SJSA1 (cell line): ENCODE results near the gene THRB. TPM values are rescaled to one million over a fixed set of nuclear protein-coding genes. Genes with fewer than 3 reads are reported as not detected.

Experiments
- DNase-seq, 2 experiments: peaks; one replicate each; pipeline ENCODE4 v3.0.0-alpha.2; 2015 to 2020; ENCODE audit warnings: low spot score in 2 of 2, low read depth in 1 of 2
- H3K27ac ChIP-seq: fragments of 250-450 bp; sonication (Bioruptor Pico); 2 replicates; pipeline ENCODE4 v1.5.1; 2020; ENCODE audit warnings: mild to moderate bottlenecking, moderate library complexity
- H3K27me3 ChIP-seq: fragments of 250-450 bp; sonication (Bioruptor Pico); replicated peaks from 2 replicates; pipeline ENCODE4 v1.5.1; 2020; ENCODE audit warnings: mild to moderate bottlenecking, moderate library complexity
- H3K36me3 ChIP-seq: fragments of 250-450 bp; sonication (Bioruptor Pico); 2 replicates; pipeline ENCODE4 v1.5.1; 2020; ENCODE audit warnings: mild to moderate bottlenecking
- H3K4me1 ChIP-seq: fragments of 250-450 bp; sonication (Bioruptor Pico); replicated peaks from 2 replicates; pipeline ENCODE4 v1.6.1; 2021; ENCODE audit warnings: mild to moderate bottlenecking
- H3K4me3 ChIP-seq: fragments of 250-450 bp; sonication (Bioruptor Pico); 2 replicates; pipeline ENCODE4 v1.5.1; 2020; ENCODE audit warnings: mild to moderate bottlenecking
- H3K9me3 ChIP-seq: fragments of 250-450 bp; sonication (Bioruptor Pico); replicated peaks from 2 replicates; pipeline ENCODE4 v1.5.1; 2020; ENCODE audit warnings: mild to moderate bottlenecking
- total RNA-seq: library from RNA; depleted of rRNA; stranded (reverse); fragments of >200 nt; shearing (Covaris generic); gene quantifications from 2 replicates; pipeline ENCODE4 v1.2.3, GENCODE V29; 2014

THRB gene
- total RNA-seq, 1 experiment from 2014 or later, result 3.2 TPM

- no peaks in the 10 kb centered on the region for H3K36me3 ChIP-seq
- H3K27ac ChIP-seq, result no peak overlapping the region
- DNase-seq, result no peak
- no peaks in the 10 kb centered on the region for H3K27me3 ChIP-seq
- H3K4me3 ChIP-seq, result no peak overlapping the region
- peaks cover 4% of the 10 kb centered on the region; the same call in 1 of the 2 replicates for H3K4me1 ChIP-seq
- H3K9me3 ChIP-seq, result no peaks in the 10 kb centered on the region
Measured at GRCh38 chr3:24135280-24135679, 359.4 kb downstream of the THRB start.

- H3K27me3 ChIP-seq, result no peaks in the 10 kb centered on the region
Measured at GRCh38 chr3:24133942-24134341, 360.7 kb downstream of the THRB start.

DNA sequence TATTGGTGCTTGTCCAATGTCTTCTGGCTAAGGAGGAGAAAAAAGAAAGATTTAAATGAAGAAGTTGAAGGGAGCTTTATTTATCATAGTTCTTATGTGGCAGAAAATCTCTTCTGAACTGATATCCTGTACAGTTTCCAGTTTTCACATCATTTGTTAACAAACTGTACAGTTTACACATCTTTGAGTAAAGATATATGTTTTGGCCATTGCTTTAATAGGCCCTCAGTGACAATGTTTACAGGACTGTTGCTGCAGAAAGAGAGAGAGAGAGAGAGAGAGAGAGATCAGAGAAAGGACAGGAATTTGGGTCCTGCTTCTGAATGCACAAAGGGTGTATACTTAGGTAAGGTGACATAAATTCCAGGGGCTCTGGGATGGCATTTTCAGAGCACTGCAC is 361.2 kb downstream of the THRB start:
- H3K4me1 ChIP-seq, result peaks cover 4% of the 10 kb centered on the region; the same call in 1 of the 2 replicates
- H3K27me3 ChIP-seq, result no peaks in the 10 kb centered on the region

More at GRCh38 chr3:24133942-24134341, 360.7 kb downstream of the THRB start:
- H3K36me3 ChIP-seq, result no peaks in the 10 kb centered on the region
- no peaks in the 10 kb centered on the region for H3K9me3 ChIP-seq
- H3K27ac ChIP-seq, result no peak overlapping the region
- H3K4me1 ChIP-seq, result peaks cover 4% of the 10 kb centered on the region; the same call in 1 of the 2 replicates
- no peak for DNase-seq
- H3K4me3 ChIP-seq, result no peak overlapping the region

DNA sequence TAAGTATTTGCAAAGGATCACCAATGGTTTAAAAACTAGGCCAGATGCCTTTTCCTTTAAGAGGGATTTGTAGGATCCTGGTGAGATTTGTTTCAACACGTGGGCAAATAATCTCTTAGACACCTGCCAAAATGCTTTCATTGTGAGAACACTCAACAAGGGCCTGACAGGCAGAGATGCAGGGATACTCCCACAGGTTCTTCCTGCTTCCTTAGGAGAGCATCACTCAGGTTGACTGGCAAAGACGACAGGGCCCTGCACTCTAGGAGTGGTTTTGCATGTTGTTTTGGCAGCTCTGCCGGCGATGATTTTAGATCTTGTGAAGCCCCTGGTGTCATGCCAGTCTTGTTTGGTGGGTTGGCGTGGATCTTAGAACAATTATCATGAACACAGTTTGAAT is 365.1 kb downstream of the THRB start:
- H3K9me3 ChIP-seq, result no peaks in the 10 kb centered on the region
- no peak overlapping the region for H3K4me3 ChIP-seq
- H3K36me3 ChIP-seq, result no peaks in the 10 kb centered on the region
- no peak for DNase-seq
- H3K27ac ChIP-seq, result no peak overlapping the region
- no peaks in the 10 kb centered on the region for H3K4me1 ChIP-seq
- no peaks in the 10 kb centered on the region for H3K27me3 ChIP-seq

More for the DNA sequence above, 361.2 kb downstream of the THRB start:
- H3K4me3 ChIP-seq, result no peak overlapping the region
- no peaks in the 10 kb centered on the region for H3K36me3 ChIP-seq
- DNase-seq, result no peak
- H3K27ac ChIP-seq, result no peak overlapping the region
- H3K9me3 ChIP-seq, result no peaks in the 10 kb centered on the region

DNA sequence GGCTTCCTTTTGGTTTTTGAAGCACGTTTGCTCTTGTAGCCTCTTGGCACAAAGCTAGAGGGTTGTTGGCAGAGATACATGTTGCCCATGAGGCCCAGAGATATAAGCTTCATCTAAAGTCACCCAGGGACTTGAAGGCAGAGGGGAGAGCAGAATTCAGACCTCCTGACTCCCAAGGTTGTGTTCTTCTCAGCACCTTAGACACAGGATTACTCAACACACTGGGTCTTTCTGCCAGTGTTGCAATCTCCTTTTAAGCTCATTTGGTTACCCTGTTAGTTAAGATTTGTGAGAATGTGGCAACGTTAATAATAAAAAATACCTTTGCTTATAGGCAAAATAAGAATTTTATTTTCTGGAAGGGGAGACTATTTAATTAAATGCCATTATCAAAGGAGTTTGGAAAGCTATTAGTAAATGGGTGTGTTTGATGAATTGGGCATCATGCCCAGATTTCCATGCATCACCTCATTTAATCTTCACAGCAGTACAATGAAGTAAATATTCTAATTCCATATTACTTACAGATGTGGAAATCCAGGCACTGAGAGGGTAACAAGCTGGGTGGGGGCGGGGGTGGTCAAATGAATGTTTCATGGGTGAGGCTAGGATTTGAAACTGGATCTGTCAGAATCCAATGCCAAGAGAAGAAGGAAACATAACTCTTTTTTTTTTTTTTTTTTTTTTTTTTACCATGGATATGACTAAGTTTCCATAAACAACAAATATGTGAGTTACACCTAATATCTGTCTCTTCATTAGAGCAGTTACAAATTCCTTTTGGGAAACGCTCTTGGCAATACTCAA is 366.2 kb downstream of the THRB start:
- Histone ChIP-seq H3K36me3 (no peaks in the 10 kb centered on the region), H3K9me3 (no peaks in the 10 kb centered on the region), H3K27me3 (no peaks in the 10 kb centered on the region), H3K27ac (no peak overlapping the region), H3K4me3 (no peak overlapping the region), H3K4me1 (peaks cover 6% of the 10 kb centered on the region)
- DNase-seq, result no peak

DNA sequence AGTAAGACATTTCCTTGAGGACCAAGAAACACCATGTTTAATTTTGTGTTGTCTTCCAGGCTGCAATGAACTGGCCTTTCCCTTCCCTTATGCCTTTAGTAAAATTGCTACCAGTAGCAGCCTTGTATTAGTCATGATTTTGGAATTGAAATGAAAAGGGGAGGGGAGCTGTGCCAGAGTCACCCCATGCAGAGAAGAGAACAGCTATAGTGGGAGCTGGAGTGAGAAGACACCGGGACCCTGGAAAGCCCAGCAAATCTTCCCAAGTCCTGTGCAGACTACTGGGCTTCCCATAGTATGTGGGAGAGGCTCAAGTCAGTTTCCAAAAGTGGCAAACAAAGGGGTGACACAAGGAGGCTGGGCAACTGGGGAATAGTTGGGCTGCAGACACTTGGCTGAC is 371.1 kb downstream of the THRB start:
- peak in 1 of 2 experiments; percentile 38 for DNase-seq
- Histone ChIP-seq H3K27me3 (no peaks in the 10 kb centered on the region), H3K9me3 (no peaks in the 10 kb centered on the region), H3K27ac (no peak overlapping the region), H3K4me1 (peaks cover 9% of the 10 kb centered on the region), H3K4me3 (no peak overlapping the region), H3K36me3 (no peaks in the 10 kb centered on the region)

- Histone ChIP-seq H3K9me3 (no peaks in the 10 kb centered on the region), H3K4me3 (no peak overlapping the region), H3K36me3 (no peaks in the 10 kb centered on the region), H3K27ac (no peak overlapping the region), H3K27me3 (no peaks in the 10 kb centered on the region), H3K4me1 (peaks cover 9% of the 10 kb centered on the region)
- no peak for DNase-seq
Measured at GRCh38 chr3:24120434-24120833, 374.2 kb downstream of the THRB start.

DNA sequence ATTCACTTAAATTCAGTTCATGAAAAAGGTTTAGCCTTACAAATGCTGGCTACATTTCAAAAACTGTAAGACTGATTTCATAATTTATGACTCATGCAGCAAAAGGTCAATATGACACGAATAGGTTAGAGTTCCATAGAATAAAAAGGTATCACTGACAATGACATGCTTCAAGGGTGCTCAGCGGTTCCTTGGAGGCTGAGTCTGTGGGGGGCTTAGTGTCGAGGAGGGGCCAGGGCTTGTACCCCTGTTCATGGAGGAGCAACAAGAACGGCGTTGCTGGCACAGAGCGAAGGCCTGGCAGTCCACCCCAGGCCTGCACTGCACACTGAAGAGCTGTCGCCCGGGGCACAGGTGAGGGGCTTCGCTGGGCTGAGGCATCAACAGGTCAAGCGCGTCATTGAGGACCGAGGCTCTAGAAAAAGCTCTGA is 375.3 kb downstream of the THRB start:
- H3K4me1 ChIP-seq, result peaks cover 9% of the 10 kb centered on the region
- H3K36me3 ChIP-seq, result no peaks in the 10 kb centered on the region
- no peak for DNase-seq

GRCh38 chr3:24117508-24117907 is 377.1 kb downstream of the THRB start:
- H3K4me1 ChIP-seq, result no peaks in the 10 kb centered on the region
- no peaks in the 10 kb centered on the region for H3K9me3 ChIP-seq
- no peaks in the 10 kb centered on the region for H3K27me3 ChIP-seq
- no peak for DNase-seq
- no peak overlapping the region for H3K27ac ChIP-seq
- no peak overlapping the region for H3K4me3 ChIP-seq
- no peaks in the 10 kb centered on the region for H3K36me3 ChIP-seq

More for the DNA sequence above, 375.3 kb downstream of the THRB start:
- Histone ChIP-seq H3K9me3 (no peaks in the 10 kb centered on the region), H3K4me3 (no peak overlapping the region), H3K27ac (no peak overlapping the region), H3K27me3 (no peaks in the 10 kb centered on the region)

GRCh38 chr3:24111711-24112110 is 382.9 kb downstream of the THRB start:
- no peaks in the 10 kb centered on the region for H3K9me3 ChIP-seq
- H3K4me1 ChIP-seq, result no peaks in the 10 kb centered on the region
- H3K27ac ChIP-seq, result no peak overlapping the region
- no peak overlapping the region for H3K4me3 ChIP-seq
- H3K36me3 ChIP-seq, result no peaks in the 10 kb centered on the region
- H3K27me3 ChIP-seq, result no peaks in the 10 kb centered on the region
- no peak for DNase-seq

GRCh38 chr3:24110051-24110450 is 384.6 kb downstream of the THRB start:
- Histone ChIP-seq H3K4me3 (no peak overlapping the region), H3K9me3 (no peaks in the 10 kb centered on the region), H3K4me1 (no peaks in the 10 kb centered on the region), H3K27ac (no peak overlapping the region), H3K27me3 (no peaks in the 10 kb centered on the region), H3K36me3 (no peaks in the 10 kb centered on the region)
- no peak for DNase-seq

DNA sequence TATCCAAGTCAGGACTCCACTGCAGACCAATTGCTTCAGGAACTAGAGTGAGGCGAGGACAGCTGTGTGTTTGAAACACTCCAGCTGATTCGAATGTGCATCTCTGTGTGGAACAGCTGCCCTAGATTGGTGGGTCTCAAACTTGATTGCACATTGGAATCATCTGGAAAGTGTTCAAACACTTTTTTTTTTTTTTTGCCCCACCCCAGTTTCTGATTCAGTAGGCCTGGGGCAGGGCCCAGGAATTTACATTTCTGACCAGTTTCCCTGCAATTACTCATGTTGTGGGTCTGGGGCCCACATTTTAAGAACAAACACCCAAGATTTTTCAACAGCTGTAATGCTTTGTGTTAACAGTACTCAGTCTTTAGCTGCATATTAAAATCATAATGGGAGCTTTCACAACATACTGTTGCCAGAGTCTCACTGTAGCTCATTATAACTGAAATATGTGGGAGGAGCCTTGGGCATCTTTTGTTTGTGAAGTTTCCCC is 392.9 kb downstream of the THRB start:
- no peak overlapping the region for H3K27ac ChIP-seq
- no peak for DNase-seq
- no peaks in the 10 kb centered on the region for H3K36me3 ChIP-seq
- H3K4me3 ChIP-seq, result no peak overlapping the region
- no peaks in the 10 kb centered on the region for H3K4me1 ChIP-seq
- H3K27me3 ChIP-seq, result no peaks in the 10 kb centered on the region
- H3K9me3 ChIP-seq, result no peaks in the 10 kb centered on the region

DNA sequence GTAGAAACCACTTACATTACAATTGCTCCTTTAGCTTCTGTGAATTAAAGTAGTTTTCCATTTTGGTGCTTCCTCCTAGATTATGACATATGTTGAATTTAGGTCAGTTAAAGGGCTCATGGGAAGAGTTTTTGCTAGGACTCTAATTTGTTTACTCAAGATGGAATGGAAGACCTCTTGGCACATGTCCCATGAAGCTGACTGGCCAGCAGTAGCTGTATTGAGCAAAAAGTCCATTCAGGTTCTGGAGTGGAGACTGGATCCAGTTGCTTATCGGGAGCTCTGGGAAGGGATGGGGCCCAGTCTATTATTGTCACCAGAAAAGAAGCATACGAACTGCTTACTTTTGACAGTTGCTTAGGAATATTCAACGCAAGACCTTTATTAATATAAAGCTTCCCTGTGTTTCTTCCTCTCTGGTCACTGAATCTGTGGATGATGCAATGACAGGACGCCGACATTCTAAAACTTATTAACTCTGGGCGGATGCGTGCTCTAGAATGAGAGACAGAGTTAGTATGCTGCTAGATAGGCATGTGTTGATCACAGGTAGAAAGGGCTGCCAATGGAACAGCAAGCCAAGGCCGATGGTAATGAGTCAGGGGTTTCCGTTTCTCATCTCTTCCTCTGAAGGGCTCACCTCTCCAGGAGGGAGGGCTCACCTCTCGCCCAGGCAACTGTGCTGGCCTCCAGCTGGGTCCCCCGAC is 393.8 kb downstream of the THRB start:
- H3K27me3 ChIP-seq, result no peaks in the 10 kb centered on the region
- no peak overlapping the region for H3K27ac ChIP-seq
- no peak overlapping the region for H3K4me3 ChIP-seq
- no peaks in the 10 kb centered on the region for H3K4me1 ChIP-seq
- DNase-seq, result no peak
- H3K9me3 ChIP-seq, result no peaks in the 10 kb centered on the region
- no peaks in the 10 kb centered on the region for H3K36me3 ChIP-seq

- no peaks in the 10 kb centered on the region for H3K9me3 ChIP-seq
- no peaks in the 10 kb centered on the region for H3K4me1 ChIP-seq
- H3K27me3 ChIP-seq, result no peaks in the 10 kb centered on the region
- DNase-seq, result no peak
- H3K36me3 ChIP-seq, result no peaks in the 10 kb centered on the region
- H3K27ac ChIP-seq, result no peak overlapping the region
- no peak overlapping the region for H3K4me3 ChIP-seq
Measured at GRCh38 chr3:24096695-24097290, 397.9 kb downstream of the THRB start.
